ENCODE results near the gene CSF1. TPM values are rescaled to one million over a fixed set of nuclear protein-coding genes. Genes with fewer than 3 reads are reported as not detected.

The CSF1 gene
- polyA plus RNA-seq, 3 donors, result 0.11 to 0.69 (median 0.38) TPM

- Histone ChIP-seq H3K36me3 (replicated peaks in 1 of 2; ENCODE audit: control insufficient read depth in 1 of 2, insufficient read depth in 2 of 2, low read length in 2 of 2) (no peaks in the 10 kb centered on the region), H3K4me1 (ENCODE audit: control insufficient read depth in 1 of 2, insufficient read depth in 2 of 2, low read length in 2 of 2) (peaks cover 17 to 24% of the 10 kb centered on the region in 2 donors), H3K9me3 (replicated peaks in 1 of 2; ENCODE audit: control insufficient read depth in 1 of 2, insufficient read depth in 1 of 2, low read length in 2 of 2) (no peaks in the 10 kb centered on the region), H4K20me1 (ENCODE audit: insufficient read depth, low read length) (no peaks in the 10 kb centered on the region), H3K27me3 (ENCODE audit: control insufficient read depth in 2 of 2, insufficient read depth in 2 of 2, low read length in 2 of 2) (peaks cover 26 to 50% of the 10 kb centered on the region in 2 donors), H2AFZ (ENCODE audit: insufficient read depth, low read depth, low read length, poor library complexity, severe bottlenecking) (no peak overlapping the region), H3K4me3 (replicated peaks in 1 of 3; ENCODE audit: low read depth in 2 of 3, low read length in 3 of 3) (no peak overlapping the region), H3K4me2 (replicated peaks; ENCODE audit: extremely low read depth, low read length, poor library complexity, severe bottlenecking) (no peak overlapping the region), H3K9ac (ENCODE audit: insufficient read depth, low read length, poor library complexity, severe bottlenecking) (no peak overlapping the region), H3K79me2 (ENCODE audit: insufficient read depth, low read length) (no peaks in the 10 kb centered on the region), H3K27ac (ENCODE audit: low read depth in 1 of 2, low read length in 2 of 2) (no peak overlapping the region)
- H3K27ac Mint-ChIP-seq, result peak overlapping the region in 5 of 7 donors; percentile 16 to 50 (median 36)
- peak overlapping the region in 1 of 2 donors; percentile 67 for H3K4me3 Mint-ChIP-seq
- WGBS (ENCODE audit: insufficient coverage), result 86% methylated on average over 1 of the region's 1 CpG
- H3K4me1 Mint-ChIP-seq, result peaks cover 39% of the 10 kb centered on the region
- no peak for TF ChIP-seq CTCF (IDR thresholded peaks at IDR 0.05)
- no peak for DNase-seq
- peaks cover 0 to 7% (median 4%) of the 10 kb centered on the region in 7 donors for H3K9me3 Mint-ChIP-seq
- H3K27me3 Mint-ChIP-seq (ENCODE audit: low read depth in 3 of 3), result peaks cover 45 to 56% (median 48%) of the 10 kb centered on the region in 3 donors
- H3K36me3 Mint-ChIP-seq, result peaks cover 5 to 19% of the 10 kb centered on the region in 2 donors
- intact Hi-C loops (cut with micrococcal nuclease), result no loop called here
Observed at GRCh38 chr1:109907190-109907774, 3.4 kb upstream of the CSF1 start.

GRCh38 chr1:109908836-109909235 is 1.8 kb upstream of the CSF1 start:
- no peak overlapping the region for H3K4me3 Mint-ChIP-seq
- peaks cover 53 to 66% (median 59%) of the 10 kb centered on the region in 3 donors for H3K27me3 Mint-ChIP-seq (ENCODE audit: low read depth in 3 of 3)
- H3K27me3 ChIP-seq (ENCODE audit: control insufficient read depth in 2 of 2, insufficient read depth in 2 of 2, low read length in 2 of 2), result peaks cover 29 to 64% of the 10 kb centered on the region in 2 donors
- no peak for TF ChIP-seq CTCF (IDR thresholded peaks at IDR 0.05)
- H3K36me3 Mint-ChIP-seq, result peaks cover 5 to 24% of the 10 kb centered on the region in 2 donors
- peaks cover 34% of the 10 kb centered on the region for H3K4me1 Mint-ChIP-seq
- no peak overlapping the region for H3K27ac Mint-ChIP-seq
- H3K4me3 ChIP-seq (replicated peaks in 1 of 3; ENCODE audit: low read depth in 2 of 3, low read length in 3 of 3), result no peak overlapping the region
- no peaks in the 10 kb centered on the region for H3K36me3 ChIP-seq (replicated peaks in 1 of 2; ENCODE audit: control insufficient read depth in 1 of 2, insufficient read depth in 2 of 2, low read length in 2 of 2)
- no peak overlapping the region for H3K27ac ChIP-seq (ENCODE audit: low read depth in 1 of 2, low read length in 2 of 2)
- H3K4me2 ChIP-seq (replicated peaks; ENCODE audit: extremely low read depth, low read length, poor library complexity, severe bottlenecking), result no peak overlapping the region
- H3K9ac ChIP-seq (ENCODE audit: insufficient read depth, low read length, poor library complexity, severe bottlenecking), result no peak overlapping the region
- H3K79me2 ChIP-seq (ENCODE audit: insufficient read depth, low read length), result no peaks in the 10 kb centered on the region
- H2AFZ ChIP-seq (ENCODE audit: insufficient read depth, low read depth, low read length, poor library complexity, severe bottlenecking), result no peak overlapping the region
- no peaks in the 10 kb centered on the region for H3K9me3 ChIP-seq (replicated peaks in 1 of 2; ENCODE audit: control insufficient read depth in 1 of 2, insufficient read depth in 1 of 2, low read length in 2 of 2)
- 94% methylated on average over 3 of the region's 3 CpGs for WGBS (ENCODE audit: insufficient coverage)
- peaks cover 0 to 9% (median 4%) of the 10 kb centered on the region in 7 donors for H3K9me3 Mint-ChIP-seq
- H4K20me1 ChIP-seq (ENCODE audit: insufficient read depth, low read length), result no peaks in the 10 kb centered on the region
- DNase-seq, result no peak
- H3K4me1 ChIP-seq (ENCODE audit: control insufficient read depth in 1 of 2, insufficient read depth in 2 of 2, low read length in 2 of 2), result peaks cover 17 to 24% of the 10 kb centered on the region in 2 donors
- intact Hi-C loops (cut with micrococcal nuclease), result no loop called here

Measured in CD14-positive monocyte (primary cell).